Esophagus muscularis mucosa (tissue), 4 donors: ENCODE results near the gene PLCG2.

Experiments
- EP300 ChIP-seq: sonication (generic); formaldehyde crosslinking; IDR thresholded peaks from one replicate; pipeline ENCODE4 v1.6.1; 2017; ENCODE audit warnings: antibody characterized with exemption
- POLR2A ChIP-seq: fragments of 450-650 bp; IDR thresholded peaks from one replicate; pipeline ENCODE4 v1.6.1; 2017; ENCODE audit warnings: antibody characterized with exemption, moderate library complexity, mild to moderate bottlenecking, low read depth
- POLR2AphosphoS5 ChIP-seq, 2 donors: sonication (generic); formaldehyde crosslinking; IDR thresholded peaks; one replicate each; pipeline ENCODE4 v1.6.1; 2017; ENCODE audit warnings: antibody characterized with exemption in 2 of 2
- TF ChIP-seq, protein P1 (sequence below), 3 experiments: fragments of 200-600 bp in 2 of 3; fragments of 450-650 bp in 1 of 3; sonication (generic) in 2 of 3; IDR thresholded peaks; one replicate each; pipeline ENCODE4 v1.5.1; 2017 to 2019; ENCODE audit warnings: antibody characterized with exemption in 3 of 3, mild to moderate bottlenecking in 2 of 3, moderate library complexity in 1 of 3

- TF ChIP-seq POLR2AphosphoS5 (IDR thresholded peaks at IDR 0.05) (no peak), POLR2A (no peak), EP300 (no peak)
- TF ChIP-seq, protein P1, sequence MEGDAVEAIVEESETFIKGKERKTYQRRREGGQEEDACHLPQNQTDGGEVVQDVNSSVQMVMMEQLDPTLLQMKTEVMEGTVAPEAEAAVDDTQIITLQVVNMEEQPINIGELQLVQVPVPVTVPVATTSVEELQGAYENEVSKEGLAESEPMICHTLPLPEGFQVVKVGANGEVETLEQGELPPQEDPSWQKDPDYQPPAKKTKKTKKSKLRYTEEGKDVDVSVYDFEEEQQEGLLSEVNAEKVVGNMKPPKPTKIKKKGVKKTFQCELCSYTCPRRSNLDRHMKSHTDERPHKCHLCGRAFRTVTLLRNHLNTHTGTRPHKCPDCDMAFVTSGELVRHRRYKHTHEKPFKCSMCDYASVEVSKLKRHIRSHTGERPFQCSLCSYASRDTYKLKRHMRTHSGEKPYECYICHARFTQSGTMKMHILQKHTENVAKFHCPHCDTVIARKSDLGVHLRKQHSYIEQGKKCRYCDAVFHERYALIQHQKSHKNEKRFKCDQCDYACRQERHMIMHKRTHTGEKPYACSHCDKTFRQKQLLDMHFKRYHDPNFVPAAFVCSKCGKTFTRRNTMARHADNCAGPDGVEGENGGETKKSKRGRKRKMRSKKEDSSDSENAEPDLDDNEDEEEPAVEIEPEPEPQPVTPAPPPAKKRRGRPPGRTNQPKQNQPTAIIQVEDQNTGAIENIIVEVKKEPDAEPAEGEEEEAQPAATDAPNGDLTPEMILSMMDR (IDR thresholded peaks at IDR 0.05) = no peak
Observed at GRCh38 chr16:81816793-81817210, 37.7 kb downstream of the PLCG2 start.
